Ovary (tissue), 9 donors: ENCODE results near the gene IGF1R. TPM values are rescaled to one million over a fixed set of nuclear protein-coding genes. Genes with fewer than 3 reads are reported as not detected.

Experiments
- DNase-seq, 5 donors: peaks; one replicate each; pipeline ENCODE4 v3.0.0-alpha.2; 2019 to 2020
- H3K27ac ChIP-seq, 2 donors: fragments of 200-600 bp; one replicate each; pipeline versions ENCODE4 v1.5.1 to v1.8.0; 2019 to 2022
- H3K27me3 ChIP-seq: fragments of 200-600 bp; one replicate; pipeline ENCODE4 v1.8.0; 2022
- H3K36me3 ChIP-seq: fragments of 200-600 bp; sonication (generic); one replicate; pipeline ENCODE4 v1.5.1; 2019
- H3K4me1 ChIP-seq: one replicate; pipeline ENCODE4 v1.8.1; 2013; ENCODE audit warnings: mild to moderate bottlenecking, moderate library complexity; ENCODE audit not compliant: insufficient read depth
- H3K4me3 ChIP-seq: fragments of 200-600 bp; sonication (generic); one replicate; pipeline ENCODE4 v1.5.1; 2017
- H3K9me3 ChIP-seq, 2 donors: fragments of 200-600 bp in 1 of 2; sonication (generic) in 1 of 2; one replicate each; pipeline versions ENCODE4 v1.5.1 to v1.8.1; 2013 to 2019; ENCODE audit warnings: mild to moderate bottlenecking in 1 of 2, moderate library complexity in 1 of 2
- EP300 ChIP-seq: sonication (generic); formaldehyde crosslinking; IDR thresholded peaks from one replicate; pipeline ENCODE4 v1.6.1; 2017; ENCODE audit warnings: antibody characterized with exemption
- POLR2A ChIP-seq: fragments of 450-650 bp; IDR thresholded peaks from one replicate; pipeline ENCODE4 v1.6.1; 2017; ENCODE audit warnings: antibody characterized with exemption, mild to moderate bottlenecking, moderate library complexity
- WGBS, 3 donors: extraction: QIAGEN DNeasy Blood & Tissue Kit in 1 of 3; methylation state at CpG; one replicate each; pipeline versions ENCODE4 v1.1.5 to v1.1.7; 2013 to 2017; 5-methylcytosine and 5-hydroxymethylcytosine counted together
- intact Hi-C, 4 donors: fragments of 100-400 bp; cut with DNase I; formaldehyde crosslinking; loops; one replicate each; pipeline versions ENCODE4 v1.11.0 to v1.15.1; 2022 to 2023
- polyA plus RNA-seq, 2 donors: library from polyadenylated mRNA; stranded (reverse); fragments of 200-250 nt in 1 of 2; fragments of 350-450 nt in 1 of 2; fragmentation: Illumina TruSeq in 1 of 2; extraction: RNeasy Lipid Tissue Mini Kit (QIAGEN cat#74804) in 1 of 2; gene quantifications; one replicate each; pipeline ENCODE4 v1.2.3, GENCODE V29; 2013 to 2014
- total RNA-seq, 7 donors: library from RNA; depleted of rRNA in 2 of 7; stranded (reverse); fragments of >200 nt in 2 of 7; fragmentation: NEBNext Ultra II Directional in 3 of 7; extraction: Animal tissue kit (Norgen Biotek cat#: 25700) in 3 of 7; gene quantifications; one replicate each; pipeline versions ENCODE4 v1.1.0 to v1.2.4, GENCODE V29; 2016 to 2023
- TF ChIP-seq, protein P1 (sequence below), 3 donors: fragments of 450-650 bp in 2 of 3; fragments of 200-600 bp in 1 of 3; IDR thresholded peaks; one replicate each; pipeline versions ENCODE4 v1.5.1 to v1.8.0; 2016 to 2022; ENCODE audit warnings: antibody characterized with exemption in 3 of 3, mild to moderate bottlenecking in 1 of 3
- donor health status: DM: no; HTN: no; CAD: no; lungs with moderate emphysema.
- donor health status: DM: no; HTN: no; CAD: no.
- donor health status: Bipolar disorder and iron deficiency.
- donor health status: DM: yes; HTN: yes; CAD: no.
- donor health status: DM: no; HTN: no; CAD: no.
- donor health status: DM: yes; HTN: yes; CAD: no.

The IGF1R gene
- total and polyA plus RNA-seq, 9 donors = 15.4 to 88.7 (median 68.9) TPM

DNA sequence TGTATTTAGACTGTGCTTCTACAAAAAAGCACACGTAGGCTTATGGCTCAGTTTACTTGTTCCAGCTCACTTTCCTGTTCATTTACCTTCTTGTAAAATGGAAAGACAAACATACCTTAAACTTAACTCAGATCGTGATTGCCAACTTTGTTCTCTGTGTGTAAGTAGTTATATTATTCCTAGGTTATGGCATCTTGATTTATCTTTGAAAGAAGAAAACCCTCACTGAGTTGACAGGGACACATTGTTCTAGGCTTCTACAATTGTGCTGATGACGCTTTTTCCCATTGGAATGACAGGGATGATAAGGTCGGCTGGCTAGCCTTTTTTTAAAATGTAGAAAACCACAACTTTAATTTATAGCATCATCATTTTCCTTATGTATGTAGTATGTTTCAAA is 140.7 kb downstream of the IGF1R start:
- no peak for DNase-seq
- Histone ChIP-seq H3K4me1 (peaks cover 15% of the 10 kb centered on the region), H3K4me3 (no peak overlapping the region), H3K36me3 (no peaks in the 10 kb centered on the region), H3K27me3 (no peaks in the 10 kb centered on the region), H3K9me3 (no peaks in the 10 kb centered on the region), H3K27ac (no peak overlapping the region)
- TF ChIP-seq, protein P1, sequence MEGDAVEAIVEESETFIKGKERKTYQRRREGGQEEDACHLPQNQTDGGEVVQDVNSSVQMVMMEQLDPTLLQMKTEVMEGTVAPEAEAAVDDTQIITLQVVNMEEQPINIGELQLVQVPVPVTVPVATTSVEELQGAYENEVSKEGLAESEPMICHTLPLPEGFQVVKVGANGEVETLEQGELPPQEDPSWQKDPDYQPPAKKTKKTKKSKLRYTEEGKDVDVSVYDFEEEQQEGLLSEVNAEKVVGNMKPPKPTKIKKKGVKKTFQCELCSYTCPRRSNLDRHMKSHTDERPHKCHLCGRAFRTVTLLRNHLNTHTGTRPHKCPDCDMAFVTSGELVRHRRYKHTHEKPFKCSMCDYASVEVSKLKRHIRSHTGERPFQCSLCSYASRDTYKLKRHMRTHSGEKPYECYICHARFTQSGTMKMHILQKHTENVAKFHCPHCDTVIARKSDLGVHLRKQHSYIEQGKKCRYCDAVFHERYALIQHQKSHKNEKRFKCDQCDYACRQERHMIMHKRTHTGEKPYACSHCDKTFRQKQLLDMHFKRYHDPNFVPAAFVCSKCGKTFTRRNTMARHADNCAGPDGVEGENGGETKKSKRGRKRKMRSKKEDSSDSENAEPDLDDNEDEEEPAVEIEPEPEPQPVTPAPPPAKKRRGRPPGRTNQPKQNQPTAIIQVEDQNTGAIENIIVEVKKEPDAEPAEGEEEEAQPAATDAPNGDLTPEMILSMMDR (IDR thresholded peaks at IDR 0.05) = no peak
- TF ChIP-seq EP300 = no peak
- TF ChIP-seq POLR2A = no peak
- intact Hi-C loops = no loop called here
- WGBS, 3 donors = 87 to 95% (median 90%) methylated on average over 4 of the region's 4 CpGs

DNA sequence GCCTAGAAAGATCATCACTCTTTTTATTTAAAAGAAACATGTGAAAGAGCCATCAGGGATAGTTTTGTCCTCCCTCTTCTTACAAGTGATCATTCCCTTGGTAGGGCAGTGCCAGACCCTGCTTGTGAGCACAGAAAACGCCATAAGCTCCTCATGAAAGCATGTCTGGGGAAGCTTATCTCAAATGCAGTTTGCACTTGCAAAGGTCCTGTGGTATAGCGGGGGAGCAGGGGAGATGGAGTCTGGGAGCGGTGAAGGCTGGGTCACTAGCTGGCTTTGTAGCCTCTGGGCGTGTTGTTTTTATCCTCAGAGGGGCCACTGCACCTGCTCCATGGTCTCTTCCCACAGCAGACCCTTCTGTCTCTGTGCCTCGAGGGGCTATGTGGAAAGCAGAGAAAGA is 141.9 kb downstream of the IGF1R start:
- Histone ChIP-seq H3K4me1 (peaks cover 21% of the 10 kb centered on the region), H3K9me3 (no peaks in the 10 kb centered on the region), H3K27me3 (no peaks in the 10 kb centered on the region), H3K4me3 (no peak overlapping the region), H3K27ac (no peak overlapping the region), H3K36me3 (no peaks in the 10 kb centered on the region)
- no peak for TF ChIP-seq EP300
- TF ChIP-seq, protein P1 (IDR thresholded peaks at IDR 0.05) = no peak
- no peak for TF ChIP-seq POLR2A
- no peak for DNase-seq
- WGBS, 3 donors = 95 to 96% (median 96%) methylated on average over 5 of the region's 5 CpGs
- intact Hi-C loops = loop anchor here in 1 of 4 donors (10.0 kb wide), 1 partner anchor 55 kb away; no protein-coding TSS in a partner anchor

GRCh38 chr15:98791046-98791701 is 142.8 kb downstream of the IGF1R start:
- intact Hi-C loops = loop anchor here in 1 of 4 donors (10.0 kb wide), 1 partner anchor 54 kb away; no protein-coding TSS in a partner anchor
- 91 to 96% (median 92%) methylated on average over 2 of the region's 2 CpGs for WGBS, 3 donors
- Histone ChIP-seq H3K27ac (no peak overlapping the region), H3K9me3 (no peaks in the 10 kb centered on the region), H3K4me3 (no peak overlapping the region), H3K4me1 (peaks cover 23% of the 10 kb centered on the region), H3K27me3 (no peaks in the 10 kb centered on the region), H3K36me3 (no peaks in the 10 kb centered on the region)
- TF ChIP-seq POLR2A = no peak
- TF ChIP-seq EP300 = no peak
- TF ChIP-seq, protein P1 (IDR thresholded peaks at IDR 0.05) = no peak
- DNase-seq = no peak

DNA sequence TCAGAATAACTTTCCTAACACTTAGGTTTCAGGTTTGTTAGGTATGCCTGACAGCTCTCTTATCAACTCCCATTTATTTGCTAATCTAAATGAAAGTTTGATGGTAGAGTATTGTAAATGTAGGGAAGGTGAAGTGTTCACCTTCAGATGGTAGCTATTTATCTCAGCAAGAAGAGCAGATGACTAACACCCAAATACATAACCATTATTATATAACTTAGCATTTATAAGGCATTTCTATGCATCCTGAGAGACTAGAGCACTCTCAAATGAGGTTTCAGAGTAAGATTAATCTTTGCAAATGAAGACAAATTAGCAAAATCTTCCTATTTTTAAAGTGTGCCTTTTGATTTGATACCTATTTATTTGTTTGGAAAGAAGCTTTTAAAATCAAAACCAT is 143.8 kb downstream of the IGF1R start:
- no peaks in the 10 kb centered on the region for H3K27me3 ChIP-seq
- no peak for DNase-seq
- H3K36me3 ChIP-seq = no peaks in the 10 kb centered on the region
- no peak overlapping the region for H3K4me3 ChIP-seq
- TF ChIP-seq, protein P1 (IDR thresholded peaks at IDR 0.05) = no peak
- no peak for TF ChIP-seq POLR2A
- no peak for TF ChIP-seq EP300
- H3K27ac ChIP-seq = no peak overlapping the region
- H3K9me3 ChIP-seq = no peaks in the 10 kb centered on the region
- peaks cover 24% of the 10 kb centered on the region for H3K4me1 ChIP-seq
- intact Hi-C loops = loop anchor here in 1 of 4 donors (10.0 kb wide), 1 partner anchor 53 kb away; no protein-coding TSS in a partner anchor
